ENCODE data around the gene SPI1.
"Not testable (repeated sequence)": the region's sequence is repeated elsewhere in the genome, so short reads cannot be mapped to it uniquely, and the experiment has no call there.

SPI1 gene

GRCh38 chr11:47326198-47326597 is 52.1 kb downstream of the SPI1 start:
- H3K4me3 Mint-ChIP-seq, result no peak overlapping the region
- H3K4me1 Mint-ChIP-seq, result peaks cover 16% of the 10 kb centered on the region
- H3K9me3 Mint-ChIP-seq, result no peaks in the 10 kb centered on the region
- no peak for DNase-seq
- no peak for TF ChIP-seq CTCF (IDR thresholded peaks at IDR 0.05)
- H3K27ac Mint-ChIP-seq, result no peak overlapping the region
- H3K36me3 Mint-ChIP-seq (ENCODE audit: low read depth), result peaks cover 33% of the 10 kb centered on the region
- H3K27me3 Mint-ChIP-seq (ENCODE audit: low read depth, poor library complexity), result no peaks in the 10 kb centered on the region

GRCh38 chr11:47325271-47326041 is 52.9 kb downstream of the SPI1 start:
- H3K27ac Mint-ChIP-seq, result no peak overlapping the region
- no peak for TF ChIP-seq CTCF (IDR thresholded peaks at IDR 0.05)
- no peaks in the 10 kb centered on the region for H3K9me3 Mint-ChIP-seq
- no peaks in the 10 kb centered on the region for H3K27me3 Mint-ChIP-seq (ENCODE audit: low read depth, poor library complexity)
- DNase-seq, result no peak
- no peak overlapping the region for H3K4me3 Mint-ChIP-seq
- peaks cover 10% of the 10 kb centered on the region for H3K4me1 Mint-ChIP-seq
- peaks cover 37% of the 10 kb centered on the region for H3K36me3 Mint-ChIP-seq (ENCODE audit: low read depth)

- Mint-ChIP-seq H3K27me3 (ENCODE audit: low read depth, poor library complexity) (no peaks in the 10 kb centered on the region), H3K9me3 (no peaks in the 10 kb centered on the region), H3K4me3 (no peak overlapping the region), H3K36me3 (ENCODE audit: low read depth) (peaks cover 37% of the 10 kb centered on the region), H3K4me1 (peaks cover 2% of the 10 kb centered on the region), H3K27ac (no peak overlapping the region)
- DNase-seq, result no peak
- no peak for TF ChIP-seq CTCF (IDR thresholded peaks at IDR 0.05)
Measured at GRCh38 chr11:47324520-47324919, 53.8 kb downstream of the SPI1 start.

GRCh38 chr11:47318166-47318565 is 60.2 kb downstream of the SPI1 start:
- H3K27ac Mint-ChIP-seq, result no peak overlapping the region
- no peaks in the 10 kb centered on the region for H3K27me3 Mint-ChIP-seq (ENCODE audit: low read depth, poor library complexity)
- H3K4me1 Mint-ChIP-seq, result no peaks in the 10 kb centered on the region
- no peak overlapping the region for H3K4me3 Mint-ChIP-seq
- DNase-seq, result no peak
- no peak for TF ChIP-seq CTCF (IDR thresholded peaks at IDR 0.05)
- H3K36me3 Mint-ChIP-seq (ENCODE audit: low read depth), result peaks cover 37% of the 10 kb centered on the region
- no peaks in the 10 kb centered on the region for H3K9me3 Mint-ChIP-seq

- H3K4me1 Mint-ChIP-seq, result no peaks in the 10 kb centered on the region
Measured at GRCh38 chr11:47317064-47317828, 61.1 kb downstream of the SPI1 start.

GRCh38 chr11:47316501-47316900 is 61.8 kb downstream of the SPI1 start:
- DNase-seq; H3K27ac Mint-ChIP-seq; H3K4me3 Mint-ChIP-seq; H3K9me3 Mint-ChIP-seq; H3K27me3 Mint-ChIP-seq (ENCODE audit: low read depth, poor library complexity); H3K4me1 Mint-ChIP-seq: not testable (repeated sequence)
- peaks cover 34% of the 10 kb centered on the region for H3K36me3 Mint-ChIP-seq (ENCODE audit: low read depth)

More at GRCh38 chr11:47317064-47317828, 61.1 kb downstream of the SPI1 start:
- no peak for DNase-seq
- Mint-ChIP-seq H3K36me3 (ENCODE audit: low read depth) (peaks cover 37% of the 10 kb centered on the region), H3K27me3 (ENCODE audit: low read depth, poor library complexity) (no peaks in the 10 kb centered on the region), H3K9me3 (no peaks in the 10 kb centered on the region), H3K27ac (peak overlapping the region; percentile 77), H3K4me3 (no peak overlapping the region)
- TF ChIP-seq CTCF (IDR thresholded peaks at IDR 0.05), result no peak

Measured in nephron progenitor cell (in vitro differentiated cells).